ENCODE measurements around the gene CFAP97.

Gene CFAP97

DNA sequence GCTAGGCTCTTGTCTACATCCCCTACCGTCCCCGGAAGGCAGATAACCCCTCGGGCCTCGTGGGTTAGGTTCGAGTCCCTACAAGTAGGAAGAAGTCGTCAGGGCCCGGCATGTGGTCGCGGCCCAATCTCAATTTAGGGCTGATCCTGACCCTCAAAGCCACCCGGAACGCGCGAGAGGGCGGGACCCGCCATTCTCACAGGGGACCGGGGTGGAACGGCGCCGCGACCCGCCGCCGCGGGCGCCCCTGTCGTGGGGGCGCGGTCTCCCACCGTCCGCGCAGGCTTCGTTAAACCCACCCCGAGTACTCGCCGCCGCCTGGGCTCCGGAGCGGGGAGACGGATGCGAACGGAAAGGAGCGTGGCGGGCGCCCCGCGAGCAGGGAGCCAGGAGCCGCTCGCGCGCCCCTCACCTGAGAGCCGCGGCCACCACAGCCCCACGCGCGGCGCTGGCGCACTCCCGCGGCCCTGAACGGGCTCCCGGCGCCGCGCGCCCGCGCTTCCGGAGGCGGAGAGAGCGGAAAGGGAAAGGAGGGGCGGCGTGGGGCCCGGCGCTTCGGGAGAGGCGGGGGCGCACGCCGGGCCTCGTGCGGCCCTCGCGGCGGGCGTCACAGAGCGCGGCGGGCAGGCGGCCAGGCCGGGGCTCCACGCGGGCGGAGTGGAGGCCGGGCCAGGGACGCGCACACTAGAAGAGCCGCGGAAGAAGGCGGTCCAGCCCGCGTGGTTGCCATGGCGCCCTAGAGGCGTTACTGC is at the start of gene CFAP97:
CFAP97 (minus strand) TSS at position 515 of the 752 bp plus-strand sequence. CDS start 12,804 bp downstream, outside the sequence.
- Histone ChIP-seq H3K9ac (ENCODE audit: low read length) (peak within 1 kb of the TSS; percentile 78), H3K9me3 (ENCODE audit: insufficient read depth, low read length) (no peaks in the 10 kb centered on the region), H3K27me3 (ENCODE audit: low read depth, low read length) (no peaks in the 10 kb centered on the region), H2AFZ (ENCODE audit: low read depth, low read length) (no peak within 1 kb of the TSS), H3K4me1 (ENCODE audit: low read length) (peaks cover 22% of the 10 kb centered on the region), H3K4me2 (ENCODE audit: low read length) (peak within 1 kb of the TSS; percentile 84), H3K4me3 (ENCODE audit: low read length) (peak within 1 kb of the TSS; percentile 81), H3K27ac (ENCODE audit: low read length) (peak within 1 kb of the TSS; percentile 67), H4K20me1 (ENCODE audit: insufficient read depth, low read length) (no peaks in the 10 kb centered on the region), H3K36me3 (replicated peaks; ENCODE audit: low read depth, low read length) (no peaks in the 10 kb centered on the region), H3K79me2 (ENCODE audit: low read length) (peaks cover 41% of the 10 kb centered on the region)
- TF ChIP-seq, protein P1, sequence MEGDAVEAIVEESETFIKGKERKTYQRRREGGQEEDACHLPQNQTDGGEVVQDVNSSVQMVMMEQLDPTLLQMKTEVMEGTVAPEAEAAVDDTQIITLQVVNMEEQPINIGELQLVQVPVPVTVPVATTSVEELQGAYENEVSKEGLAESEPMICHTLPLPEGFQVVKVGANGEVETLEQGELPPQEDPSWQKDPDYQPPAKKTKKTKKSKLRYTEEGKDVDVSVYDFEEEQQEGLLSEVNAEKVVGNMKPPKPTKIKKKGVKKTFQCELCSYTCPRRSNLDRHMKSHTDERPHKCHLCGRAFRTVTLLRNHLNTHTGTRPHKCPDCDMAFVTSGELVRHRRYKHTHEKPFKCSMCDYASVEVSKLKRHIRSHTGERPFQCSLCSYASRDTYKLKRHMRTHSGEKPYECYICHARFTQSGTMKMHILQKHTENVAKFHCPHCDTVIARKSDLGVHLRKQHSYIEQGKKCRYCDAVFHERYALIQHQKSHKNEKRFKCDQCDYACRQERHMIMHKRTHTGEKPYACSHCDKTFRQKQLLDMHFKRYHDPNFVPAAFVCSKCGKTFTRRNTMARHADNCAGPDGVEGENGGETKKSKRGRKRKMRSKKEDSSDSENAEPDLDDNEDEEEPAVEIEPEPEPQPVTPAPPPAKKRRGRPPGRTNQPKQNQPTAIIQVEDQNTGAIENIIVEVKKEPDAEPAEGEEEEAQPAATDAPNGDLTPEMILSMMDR (IDR thresholded peaks at IDR 0.05; ENCODE audit: low read depth, low read length) = no peak
- no peak for TF ChIP-seq EZH2phosphoT487 (IDR thresholded peaks at IDR 0.05; ENCODE audit: low read depth)

DNA sequence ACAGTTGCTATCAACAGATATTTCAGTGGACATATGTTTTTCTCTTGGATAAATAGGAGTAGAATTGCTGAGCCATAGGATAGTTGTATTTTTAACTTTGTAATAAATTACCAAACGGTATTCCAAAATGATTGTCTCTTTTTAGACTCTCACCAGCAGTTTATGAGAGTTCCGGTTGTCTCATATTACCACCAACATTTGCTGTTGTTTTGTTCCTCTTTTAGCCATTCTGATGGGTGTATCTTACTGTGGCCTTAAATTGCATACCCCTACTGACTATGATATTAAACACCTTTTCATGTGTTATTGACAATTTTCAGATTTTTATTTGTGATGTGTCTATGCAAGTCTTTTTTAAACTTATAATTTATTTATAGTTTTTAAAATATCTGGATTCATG is 45.3 kb upstream of the CFAP97 start:
- peaks cover 13% of the 10 kb centered on the region for H3K4me1 ChIP-seq (ENCODE audit: low read length)
- H3K4me2 ChIP-seq (ENCODE audit: low read length) = no peak overlapping the region
- TF ChIP-seq, protein P1 (IDR thresholded peaks at IDR 0.05; ENCODE audit: low read depth, low read length) = no peak
- no peak for TF ChIP-seq EZH2phosphoT487 (IDR thresholded peaks at IDR 0.05; ENCODE audit: low read depth)

GRCh38 chr4:185248393-185249039 is 44.7 kb upstream of the CFAP97 start:
- no peak overlapping the region for H3K4me2 ChIP-seq (ENCODE audit: low read length)
- H2AFZ ChIP-seq (ENCODE audit: low read depth, low read length) = no peak overlapping the region
- H3K79me2 ChIP-seq (ENCODE audit: low read length) = peaks cover 3% of the 10 kb centered on the region
- H4K20me1 ChIP-seq (ENCODE audit: insufficient read depth, low read length) = no peaks in the 10 kb centered on the region
- TF ChIP-seq EZH2phosphoT487 (IDR thresholded peaks at IDR 0.05; ENCODE audit: low read depth) = no peak
- TF ChIP-seq, protein P1 (IDR thresholded peaks at IDR 0.05; ENCODE audit: low read depth, low read length) = no peak
- H3K4me1 ChIP-seq (ENCODE audit: low read length) = peaks cover 13% of the 10 kb centered on the region
- H3K27ac ChIP-seq (ENCODE audit: low read length) = no peak overlapping the region
- no peaks in the 10 kb centered on the region for H3K27me3 ChIP-seq (ENCODE audit: low read depth, low read length)
- no peaks in the 10 kb centered on the region for H3K9me3 ChIP-seq (ENCODE audit: insufficient read depth, low read length)
- no peak overlapping the region for H3K4me3 ChIP-seq (ENCODE audit: low read length)
- peaks cover 3% of the 10 kb centered on the region for H3K36me3 ChIP-seq (replicated peaks; ENCODE audit: low read depth, low read length)
- H3K9ac ChIP-seq (ENCODE audit: low read length) = no peak overlapping the region

More for the DNA sequence above, 45.3 kb upstream of the CFAP97 start:
- H3K79me2 ChIP-seq (ENCODE audit: low read length) = peaks cover 3% of the 10 kb centered on the region; the same call in 1 of the 2 replicates
- H3K36me3 ChIP-seq (replicated peaks; ENCODE audit: low read depth, low read length) = peaks cover 3% of the 10 kb centered on the region
- H4K20me1 ChIP-seq (ENCODE audit: insufficient read depth, low read length) = no peaks in the 10 kb centered on the region
- H3K27me3 ChIP-seq (ENCODE audit: low read depth, low read length) = no peaks in the 10 kb centered on the region
- no peak overlapping the region for H3K9ac ChIP-seq (ENCODE audit: low read length)
- H3K4me3 ChIP-seq (ENCODE audit: low read length) = no peak overlapping the region
- H2AFZ ChIP-seq (ENCODE audit: low read depth, low read length) = no peak overlapping the region
- H3K9me3 ChIP-seq (ENCODE audit: insufficient read depth, low read length) = no peaks in the 10 kb centered on the region
- no peak overlapping the region for H3K27ac ChIP-seq (ENCODE audit: low read length)

- H3K79me2 ChIP-seq (ENCODE audit: low read length) = peaks cover 3% of the 10 kb centered on the region
- H3K27me3 ChIP-seq (ENCODE audit: low read depth, low read length) = no peaks in the 10 kb centered on the region
- H3K9ac ChIP-seq (ENCODE audit: low read length) = no peak overlapping the region
- H4K20me1 ChIP-seq (ENCODE audit: insufficient read depth, low read length) = 0 out of 2 replicates have a peak, but pooled peaks cover 3% of the 10 kb centered on the region
- no peak overlapping the region for H3K4me2 ChIP-seq (ENCODE audit: low read length)
- H3K9me3 ChIP-seq (ENCODE audit: insufficient read depth, low read length) = no peaks in the 10 kb centered on the region
- H3K27ac ChIP-seq (ENCODE audit: low read length) = no peak overlapping the region
- H3K36me3 ChIP-seq (replicated peaks; ENCODE audit: low read depth, low read length) = peaks cover 3% of the 10 kb centered on the region
- no peak overlapping the region for H3K4me3 ChIP-seq (ENCODE audit: low read length)
- H3K4me1 ChIP-seq (ENCODE audit: low read length) = peaks cover 13% of the 10 kb centered on the region
- no peak overlapping the region for H2AFZ ChIP-seq (ENCODE audit: low read depth, low read length)
- TF ChIP-seq EZH2phosphoT487 (IDR thresholded peaks at IDR 0.05; ENCODE audit: low read depth) = no peak
- TF ChIP-seq, protein P1 (IDR thresholded peaks at IDR 0.05; ENCODE audit: low read depth, low read length) = no peak
These were observed 43.4 kb upstream of the CFAP97 start for GRCh38 chr4:185247151-185247550.
